Tongue (tissue), 2 donors: ENCODE results near the gene KLHL36. TPM values are rescaled to one million over a fixed set of nuclear protein-coding genes. Genes with fewer than 3 reads are reported as not detected.
"Not testable (repeated sequence)": the region's sequence is repeated elsewhere in the genome, so short reads cannot be mapped to it uniquely, and the experiment has no call there.

ENCODE experiments used
- DNase-seq: peaks from one replicate; pipeline ENCODE4 v3.0.0-alpha.2; 2015
- total RNA-seq: library from RNA; depleted of rRNA; stranded (reverse); fragments of >200 nt; gene quantifications from one replicate; pipeline ENCODE4 v1.2.3, GENCODE V29; 2014

Gene KLHL36
- total RNA-seq, 1 donor from 2014 or later, result 34.8 TPM

GRCh38 chr16:84673203-84673535 is 24.9 kb downstream of the KLHL36 start:
- DNase-seq, result no peak

DNA sequence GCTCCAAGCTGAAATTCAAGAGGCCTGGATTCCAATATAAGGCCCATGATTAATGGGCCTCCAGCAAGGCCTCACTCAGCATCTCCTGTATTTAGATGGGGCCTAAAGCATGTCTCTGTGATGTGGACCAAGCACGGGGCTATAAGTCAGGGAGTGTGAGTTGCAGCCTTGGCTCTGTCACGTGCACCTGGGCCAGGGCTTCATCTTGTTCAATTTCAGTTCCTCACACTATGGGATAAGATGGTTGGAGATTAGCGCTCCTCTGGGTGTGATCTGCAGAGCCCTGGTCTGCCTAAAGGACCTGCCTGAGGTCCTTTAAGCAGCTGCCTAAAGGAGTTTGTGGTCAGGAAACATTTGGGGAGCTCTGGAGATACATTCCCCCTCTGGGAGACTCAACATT is 25.2 kb downstream of the KLHL36 start:
- no peak for DNase-seq

- DNase-seq, result no peak
Observed at GRCh38 chr16:84675423-84675822, 27.1 kb downstream of the KLHL36 start.

DNA sequence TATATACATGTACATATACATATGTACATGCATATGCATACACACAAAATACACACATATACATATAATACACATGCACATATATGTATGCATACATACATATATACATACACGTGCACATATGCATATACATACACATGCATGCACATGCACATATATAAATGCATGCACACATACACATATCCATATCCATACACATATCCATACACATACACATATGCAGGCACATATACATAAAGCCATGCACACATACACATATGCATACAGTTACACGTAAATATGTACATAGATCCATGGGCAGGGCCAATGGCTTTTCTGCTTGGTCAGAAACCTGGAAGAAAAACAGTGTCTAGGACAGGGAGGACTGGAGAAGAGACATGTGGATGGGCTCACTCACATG is 27.6 kb downstream of the KLHL36 start:
- no peak for DNase-seq

DNA sequence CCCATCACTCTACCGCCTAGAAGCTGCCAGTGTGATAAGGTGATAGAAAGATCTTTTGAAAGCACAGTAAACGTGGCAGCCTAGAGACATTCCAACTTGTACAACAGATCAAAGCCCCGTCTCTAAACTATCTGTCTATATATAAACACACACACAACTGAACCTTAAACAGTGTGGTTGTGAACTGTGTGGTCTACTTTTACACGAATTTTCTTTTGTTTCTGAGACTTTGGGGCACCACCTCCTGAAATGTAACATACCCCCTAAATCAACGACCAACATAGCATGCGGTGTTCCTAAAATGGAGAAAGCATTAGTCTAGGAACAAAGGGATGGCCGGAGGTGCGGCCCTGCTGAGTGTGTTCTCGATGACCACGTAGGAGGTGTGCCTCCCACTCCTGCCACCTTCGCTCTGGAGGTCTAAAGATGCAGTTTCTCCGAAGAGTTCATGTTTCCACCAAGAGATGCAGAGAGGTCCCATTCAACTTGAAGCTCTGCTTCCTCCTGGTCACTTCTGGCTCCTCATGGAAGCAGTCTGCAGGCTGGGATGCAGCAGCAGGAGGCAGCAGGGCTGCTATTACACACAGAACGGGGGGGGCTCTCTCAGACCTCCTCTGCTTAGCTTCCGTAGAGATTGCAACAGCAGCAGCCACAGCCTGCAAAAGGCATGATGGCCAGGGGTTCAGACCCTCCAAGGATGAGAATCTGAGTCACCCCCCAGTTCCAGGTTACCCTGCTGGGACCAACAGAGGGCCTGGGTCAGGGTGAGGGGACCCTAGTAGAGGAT is 28.9 kb downstream of the KLHL36 start:
- no peak for DNase-seq

- DNase-seq, result peak; percentile 24
Observed at GRCh38 chr16:84677849-84678248, 29.5 kb downstream of the KLHL36 start.

GRCh38 chr16:84678541-84678940 is 30.2 kb downstream of the KLHL36 start:
- DNase-seq, result no peak

DNA sequence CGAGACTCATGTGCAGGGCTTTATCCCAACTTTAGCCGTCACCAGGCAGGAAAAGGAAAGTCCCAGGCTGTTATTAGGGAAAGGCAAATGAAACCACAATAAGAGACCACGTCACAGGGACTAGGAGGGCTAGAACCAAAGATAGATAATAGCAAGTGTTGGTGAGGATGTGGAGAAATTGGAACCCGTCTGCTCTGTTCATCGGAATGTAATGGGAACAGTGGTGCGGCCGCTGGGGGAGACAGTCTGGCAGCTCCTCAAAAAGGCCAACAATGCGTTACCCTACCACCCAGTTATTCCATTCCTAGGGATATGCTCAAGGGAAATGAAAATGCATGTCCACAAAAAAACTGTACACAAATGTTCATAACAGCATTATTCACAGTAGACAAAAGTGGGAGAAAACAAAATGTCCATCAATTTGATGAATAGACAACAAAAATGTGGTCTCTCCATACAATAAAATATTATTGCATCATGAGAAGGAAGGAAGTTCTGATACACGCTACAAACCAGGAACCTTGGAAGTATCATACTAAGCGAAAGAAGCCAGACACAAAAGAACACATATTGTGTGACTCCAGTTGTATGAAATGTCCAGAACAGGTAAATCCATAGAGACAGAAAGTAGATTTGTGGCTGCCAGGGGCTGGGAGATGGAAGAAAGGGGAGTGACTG is 32.0 kb downstream of the KLHL36 start:
- DNase-seq, result no peak

- no peak for DNase-seq
Observed at GRCh38 chr16:84680843-84681629, 32.7 kb downstream of the KLHL36 start.

DNA sequence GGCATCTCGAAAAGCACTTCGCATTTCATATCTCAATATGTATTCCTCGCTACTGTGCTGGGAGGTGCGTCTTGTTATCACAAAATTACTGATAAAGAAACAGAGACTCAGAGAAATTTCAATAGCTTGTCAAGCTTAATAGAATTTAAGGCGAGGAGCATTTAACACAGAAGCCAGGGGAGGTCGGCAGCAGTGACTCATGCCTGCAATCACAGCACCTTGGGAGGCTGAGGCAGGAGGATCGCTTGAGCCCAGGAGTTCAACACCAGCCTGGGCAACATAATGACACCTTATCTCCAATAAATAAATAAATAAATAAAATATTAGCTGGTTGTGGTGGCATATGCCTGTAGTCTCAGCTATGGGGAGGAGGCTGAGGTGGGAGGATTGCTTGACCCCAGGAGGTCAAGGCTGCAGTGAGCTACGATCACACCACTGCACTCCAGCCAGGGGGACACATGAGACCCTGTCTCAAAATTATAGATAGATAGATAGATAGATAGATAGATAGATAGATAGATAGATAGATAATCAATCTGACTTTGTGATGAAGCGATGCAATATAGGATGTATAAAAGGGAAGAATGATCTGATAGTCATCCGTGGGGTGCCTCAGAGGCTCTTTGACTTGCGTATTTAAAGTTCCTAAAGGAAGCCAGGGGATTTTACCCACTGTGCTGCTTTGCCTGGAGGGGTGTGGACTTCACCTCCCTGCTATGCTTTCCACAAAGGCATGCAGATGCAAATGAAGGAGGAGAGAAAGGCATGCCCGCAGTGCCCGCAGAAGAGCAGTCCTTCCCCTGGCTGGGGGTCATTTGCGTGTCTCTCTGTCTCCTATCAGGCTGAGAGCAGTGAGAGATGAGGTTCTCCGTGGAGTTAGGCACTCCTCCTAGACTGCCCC is 35.6 kb downstream of the KLHL36 start:
- DNase-seq, result no peak

GRCh38 chr16:84684592-84684965 is 36.3 kb downstream of the KLHL36 start:
- DNase-seq, result no peak

GRCh38 chr16:84685210-84685609 is 36.9 kb downstream of the KLHL36 start:
- no peak for DNase-seq

DNA sequence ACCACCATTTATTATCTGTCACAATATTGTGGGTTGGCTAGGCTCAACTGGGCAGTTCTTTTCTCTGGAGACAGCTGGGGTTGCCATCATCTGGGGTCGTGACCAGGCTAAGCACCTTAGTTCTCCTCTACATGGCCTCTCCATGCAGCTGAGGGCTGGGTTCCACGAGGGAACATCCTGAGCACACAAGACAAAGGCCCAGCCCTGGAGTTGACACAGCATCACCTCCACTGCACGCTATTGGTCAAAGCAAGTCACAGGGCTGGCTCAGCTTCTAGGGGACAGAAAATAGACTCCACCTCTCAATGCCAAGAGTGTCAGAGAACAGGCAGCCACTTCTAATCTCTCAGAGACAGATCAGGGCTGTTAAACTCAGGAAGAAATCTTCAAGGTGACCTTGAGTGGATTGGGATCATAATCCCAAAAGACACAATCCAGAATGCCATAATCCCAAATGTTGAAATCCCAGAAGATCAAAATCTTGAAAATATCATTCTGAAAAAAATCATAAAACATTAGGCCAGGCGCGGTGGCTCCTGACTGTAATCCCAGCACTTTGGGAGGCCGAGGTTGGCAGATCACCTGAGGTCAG is 38.5 kb downstream of the KLHL36 start:
- DNase-seq, result no peak

GRCh38 chr16:84687715-84688114 is 39.4 kb downstream of the KLHL36 start:
- no peak for DNase-seq

DNA sequence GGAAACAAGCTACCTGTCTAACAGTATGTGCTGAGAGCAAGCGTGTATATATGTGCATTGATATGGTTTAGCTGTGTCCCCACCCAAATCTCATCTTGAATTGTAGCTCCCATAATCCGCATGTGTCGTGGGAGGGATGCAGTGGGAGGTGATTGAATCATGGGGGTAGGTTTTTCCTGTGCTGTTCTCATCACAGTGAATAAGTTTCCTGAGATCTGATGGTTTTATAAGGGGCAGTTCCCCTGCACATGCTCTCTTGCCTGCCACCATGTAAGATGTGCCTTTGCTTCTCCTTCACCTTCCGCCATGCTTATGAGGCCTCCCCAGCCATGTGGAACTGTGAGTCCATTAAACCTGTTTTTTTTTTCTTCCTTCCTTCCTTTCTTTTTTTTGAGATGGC is 39.9 kb downstream of the KLHL36 start:
- DNase-seq, result not testable (repeated sequence)

- no peak for DNase-seq
Observed at GRCh38 chr16:84689111-84689510, 40.8 kb downstream of the KLHL36 start.

GRCh38 chr16:84690088-84690819 is 41.9 kb downstream of the KLHL36 start:
- no peak for DNase-seq

DNA sequence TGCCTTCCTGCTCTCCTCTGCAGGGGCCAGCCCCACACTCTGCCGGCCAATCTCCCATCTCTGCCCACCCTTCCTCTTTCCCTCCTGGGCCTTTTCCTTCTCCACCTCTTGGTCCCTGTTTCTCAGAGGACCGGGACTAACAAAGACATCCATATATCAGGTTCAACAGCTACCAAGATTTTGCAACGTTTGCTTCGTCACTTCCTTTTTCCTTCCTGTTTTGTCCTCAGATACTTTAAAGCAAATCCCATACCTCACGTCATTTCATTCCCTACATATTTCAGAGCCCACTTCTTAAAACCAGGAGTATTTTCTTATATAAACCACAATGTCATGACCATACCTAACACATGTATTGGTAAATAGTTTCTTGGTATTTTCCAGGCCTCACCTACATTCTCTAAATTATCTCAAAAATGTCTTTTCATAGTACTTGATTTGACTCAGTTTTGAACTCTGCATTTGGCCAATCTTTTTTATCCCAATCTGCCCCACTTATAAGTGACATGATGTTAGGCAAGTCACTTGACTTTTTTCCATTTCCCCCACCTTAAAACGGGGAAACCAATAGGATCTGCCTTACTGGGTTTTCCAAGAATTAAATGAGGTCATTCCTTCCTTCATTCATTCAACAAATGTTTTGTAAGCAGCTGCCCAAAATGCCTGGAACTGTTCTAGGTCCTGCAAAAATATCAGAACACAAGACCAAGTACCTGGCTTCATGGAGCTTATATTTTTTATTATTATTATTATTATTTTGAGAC is 44.3 kb downstream of the KLHL36 start:
- DNase-seq, result no peak

DNA sequence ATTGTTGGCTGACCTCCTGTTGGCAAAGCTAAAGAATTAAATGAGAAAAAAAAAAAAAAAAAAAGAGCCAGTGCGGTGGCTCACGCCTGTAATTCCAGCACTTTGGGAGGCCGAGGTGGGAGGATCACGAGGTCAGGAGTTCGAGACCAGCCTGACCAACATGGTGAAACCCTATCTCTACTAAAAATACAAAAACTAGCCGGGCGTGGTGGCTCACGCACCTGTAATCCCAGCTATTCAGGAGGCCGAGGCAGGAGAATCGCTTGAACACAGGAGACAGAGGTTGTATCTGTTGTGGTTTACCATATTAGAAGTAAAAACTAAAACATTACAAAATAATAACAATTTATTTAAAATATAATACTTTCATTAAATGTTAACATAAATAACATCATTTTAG is 45.6 kb downstream of the KLHL36 start:
- not testable (repeated sequence) for DNase-seq

GRCh38 chr16:84694980-84695379 is 46.7 kb downstream of the KLHL36 start:
- DNase-seq, result no peak
